Measurements from ENCODE around the gene ACLY. TPM values are rescaled to one million over a fixed set of nuclear protein-coding genes. Genes with fewer than 3 reads are reported as not detected.

Gene ACLY
- total RNA-seq, 1 donor from 2014 or later = 422 TPM

- Mint-ChIP-seq H3K4me3 (peak overlapping the region; percentile 70), H3K4me1 (peaks cover 14% of the 10 kb centered on the region), H3K9me3 (no peaks in the 10 kb centered on the region), H3K27me3 (ENCODE audit: low read depth) (no peaks in the 10 kb centered on the region), H3K36me3 (ENCODE audit: low read depth) (peaks cover 49% of the 10 kb centered on the region), H3K27ac (ENCODE audit: unreplicated experiment) (no peak overlapping the region)
- TF ChIP-seq, protein P1, sequence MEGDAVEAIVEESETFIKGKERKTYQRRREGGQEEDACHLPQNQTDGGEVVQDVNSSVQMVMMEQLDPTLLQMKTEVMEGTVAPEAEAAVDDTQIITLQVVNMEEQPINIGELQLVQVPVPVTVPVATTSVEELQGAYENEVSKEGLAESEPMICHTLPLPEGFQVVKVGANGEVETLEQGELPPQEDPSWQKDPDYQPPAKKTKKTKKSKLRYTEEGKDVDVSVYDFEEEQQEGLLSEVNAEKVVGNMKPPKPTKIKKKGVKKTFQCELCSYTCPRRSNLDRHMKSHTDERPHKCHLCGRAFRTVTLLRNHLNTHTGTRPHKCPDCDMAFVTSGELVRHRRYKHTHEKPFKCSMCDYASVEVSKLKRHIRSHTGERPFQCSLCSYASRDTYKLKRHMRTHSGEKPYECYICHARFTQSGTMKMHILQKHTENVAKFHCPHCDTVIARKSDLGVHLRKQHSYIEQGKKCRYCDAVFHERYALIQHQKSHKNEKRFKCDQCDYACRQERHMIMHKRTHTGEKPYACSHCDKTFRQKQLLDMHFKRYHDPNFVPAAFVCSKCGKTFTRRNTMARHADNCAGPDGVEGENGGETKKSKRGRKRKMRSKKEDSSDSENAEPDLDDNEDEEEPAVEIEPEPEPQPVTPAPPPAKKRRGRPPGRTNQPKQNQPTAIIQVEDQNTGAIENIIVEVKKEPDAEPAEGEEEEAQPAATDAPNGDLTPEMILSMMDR (conservative IDR thresholded peaks at IDR 0.05) = no peak
- no peak for DNase-seq (ENCODE audit: low read depth, low spot score)
These were observed 50.2 kb downstream of the ACLY start for GRCh38 chr17:41868568-41868967.

DNA sequence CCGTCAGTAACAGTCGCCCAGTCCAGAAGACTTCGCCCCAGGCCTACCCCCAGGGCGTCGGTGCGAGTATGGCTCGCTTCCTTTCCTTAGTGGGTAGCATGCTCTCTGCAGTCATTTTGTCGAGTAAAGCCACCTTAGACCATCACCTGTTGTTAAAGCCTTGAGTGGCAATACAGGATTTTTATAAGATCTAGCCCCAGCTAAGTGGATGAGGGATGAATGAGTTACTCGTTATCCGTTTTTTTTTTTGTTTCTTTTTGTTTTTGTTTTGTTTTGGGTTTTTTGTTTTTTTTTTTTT lies 53.2 kb downstream of the ACLY start:
- peak overlapping the region; percentile 83 for H3K27ac Mint-ChIP-seq (ENCODE audit: unreplicated experiment)
- H3K27me3 Mint-ChIP-seq (ENCODE audit: low read depth) = no peaks in the 10 kb centered on the region
- H3K4me3 Mint-ChIP-seq = no peak overlapping the region
- TF ChIP-seq, protein P1 (conservative IDR thresholded peaks at IDR 0.05) = no peak
- peaks cover 31% of the 10 kb centered on the region for H3K36me3 Mint-ChIP-seq (ENCODE audit: low read depth)
- H3K9me3 Mint-ChIP-seq = no peaks in the 10 kb centered on the region
- no peak for DNase-seq (ENCODE audit: low read depth, low spot score)
- peaks cover 21% of the 10 kb centered on the region for H3K4me1 Mint-ChIP-seq

DNA sequence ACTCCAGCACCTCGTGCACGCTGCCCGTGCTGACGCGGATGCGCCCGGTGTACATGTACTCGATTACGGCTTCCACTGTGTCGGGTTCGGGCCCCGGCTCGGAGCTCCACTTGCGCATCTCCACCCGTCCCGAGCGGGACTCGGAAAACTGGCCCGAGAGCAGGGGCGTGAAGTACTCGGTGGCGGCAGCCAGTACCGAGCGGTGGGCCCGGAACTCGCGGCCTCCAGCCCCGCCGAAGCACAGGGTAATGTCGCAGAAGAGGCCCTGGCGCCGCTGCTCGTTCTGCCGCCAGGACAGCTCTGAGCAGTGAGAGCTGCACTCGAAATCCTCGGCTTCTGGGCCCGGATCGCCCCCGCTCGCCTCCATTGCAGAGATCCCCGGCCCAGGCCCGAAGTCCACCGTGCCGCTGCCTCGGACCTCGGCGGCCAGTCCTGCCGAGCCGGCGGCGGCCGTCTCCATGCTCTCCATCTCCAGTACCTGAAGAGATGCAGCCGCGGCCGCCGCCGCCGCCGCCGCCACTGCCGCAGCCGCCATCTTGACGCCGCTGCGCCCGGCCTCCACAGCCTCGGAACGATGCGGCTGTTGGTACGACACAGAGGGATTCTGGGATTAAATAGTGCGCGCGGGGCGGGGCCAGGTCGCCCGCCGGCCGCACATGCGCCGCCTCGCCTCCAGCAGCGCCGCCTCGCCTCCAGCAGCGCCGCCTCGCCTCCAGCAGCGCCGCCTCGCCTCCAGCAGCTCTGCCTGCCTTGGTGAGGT lies 53.7 kb downstream of the ACLY start, which contains the start of gene KLHL11:
KLHL11 (minus strand) TSS at position 588 of the 760 bp plus-strand sequence; CDS start at position 535, 53 bp downstream.
- TF ChIP-seq, protein P1 (conservative IDR thresholded peaks at IDR 0.05) = no peak
- Mint-ChIP-seq H3K9me3 (no peaks in the 10 kb centered on the region), H3K27ac (ENCODE audit: unreplicated experiment) (peak within 1 kb of the TSS; percentile 83), H3K36me3 (ENCODE audit: low read depth) (peaks cover 28% of the 10 kb centered on the region), H3K27me3 (ENCODE audit: low read depth) (no peaks in the 10 kb centered on the region), H3K4me3 (no peak within 1 kb of the TSS), H3K4me1 (peaks cover 24% of the 10 kb centered on the region)
- DNase-seq (ENCODE audit: low read depth, low spot score) = peak; percentile 82

- H3K27ac Mint-ChIP-seq (ENCODE audit: unreplicated experiment) = no peak overlapping the region
- TF ChIP-seq, protein P1 (conservative IDR thresholded peaks at IDR 0.05) = no peak
- DNase-seq (ENCODE audit: low read depth, low spot score) = no peak
- H3K9me3 Mint-ChIP-seq = no peaks in the 10 kb centered on the region
- no peak overlapping the region for H3K4me3 Mint-ChIP-seq
- peaks cover 25% of the 10 kb centered on the region for H3K36me3 Mint-ChIP-seq (ENCODE audit: low read depth)
- peaks cover 29% of the 10 kb centered on the region for H3K4me1 Mint-ChIP-seq
- H3K27me3 Mint-ChIP-seq (ENCODE audit: low read depth) = no peaks in the 10 kb centered on the region
These were observed 54.3 kb downstream of the ACLY start for GRCh38 chr17:41864498-41864835.

DNA sequence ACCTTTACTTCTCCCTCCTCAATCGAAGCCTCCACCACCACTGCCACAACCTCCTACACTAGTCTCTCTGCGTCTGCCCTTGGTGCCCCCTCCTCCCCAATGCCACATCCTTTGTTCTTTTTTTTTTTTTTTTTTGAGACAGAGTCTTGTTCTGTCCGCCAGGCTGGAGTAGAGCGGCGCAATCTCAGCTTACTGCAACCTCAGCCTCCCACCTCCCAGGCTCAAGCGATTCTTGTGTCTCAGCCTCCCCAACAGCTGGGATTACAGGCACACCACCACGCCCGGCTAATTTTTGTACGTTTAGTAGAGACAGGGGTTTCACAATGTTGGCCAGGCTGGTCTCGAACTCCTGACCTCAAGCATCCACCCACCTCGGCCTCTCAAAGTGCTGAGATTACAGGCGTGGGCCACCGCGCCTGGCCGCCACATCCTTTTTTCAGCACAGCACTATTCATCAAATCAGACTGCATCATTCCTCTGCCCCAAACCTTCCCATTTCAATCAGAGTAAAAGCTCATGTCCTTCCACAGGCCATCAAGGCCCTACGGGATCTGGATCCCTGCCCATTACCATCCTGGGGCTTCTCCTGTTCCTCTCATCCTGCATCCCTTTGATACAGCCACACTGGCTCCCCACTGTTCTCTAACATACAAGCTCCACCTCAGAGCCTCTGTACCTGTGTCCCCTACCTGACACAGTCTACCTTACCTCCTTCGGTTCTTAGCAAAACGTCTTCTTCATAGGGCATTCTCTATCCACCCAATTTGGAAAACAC lies 55.5 kb downstream of the ACLY start:
- Mint-ChIP-seq H3K27me3 (ENCODE audit: low read depth) (no peaks in the 10 kb centered on the region), H3K27ac (ENCODE audit: unreplicated experiment) (no peak overlapping the region), H3K4me1 (peaks cover 19% of the 10 kb centered on the region), H3K36me3 (ENCODE audit: low read depth) (peaks cover 15% of the 10 kb centered on the region), H3K9me3 (no peaks in the 10 kb centered on the region), H3K4me3 (no peak overlapping the region)
- TF ChIP-seq, protein P1 (conservative IDR thresholded peaks at IDR 0.05) = no peak
- no peak for DNase-seq (ENCODE audit: low read depth, low spot score)

All from neural crest cell (in vitro differentiated cells).